NB4 (cell line): ENCODE measurements around the gene BECN2.

Experiments used
- CTCF ChIP-seq: IDR thresholded peaks from one replicate; pipeline ENCODE4 v1.5.1; 2012; ENCODE audit warnings: low read depth, low read length
- MAX ChIP-seq: IDR thresholded peaks from 2 replicates; pipeline ENCODE4 v1.6.1; 2011; ENCODE audit warnings: low read depth, low read length

DNA sequence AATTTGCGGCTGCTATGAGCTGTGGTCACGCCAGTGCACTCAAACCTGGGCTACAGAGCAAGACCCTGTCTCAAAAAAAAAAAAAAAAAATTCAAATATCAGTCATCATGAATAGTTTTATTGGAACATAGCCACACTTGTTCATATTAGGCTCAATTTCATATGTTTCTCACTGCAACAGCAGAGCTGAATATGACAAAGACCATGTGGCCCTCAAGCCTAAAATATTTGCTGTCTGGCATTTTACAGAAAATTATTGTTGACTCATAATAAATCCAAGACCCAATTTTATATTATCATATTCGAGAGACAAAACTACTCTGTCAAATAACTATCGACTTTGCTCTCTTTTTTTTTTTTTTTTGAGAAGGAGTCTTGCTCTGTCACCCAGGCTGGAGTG lies 11.0 kb downstream of the BECN2 start:
- TF ChIP-seq CTCF = no peak
- no peak for TF ChIP-seq MAX
